Pulmonary artery endothelial cell (primary cell): ENCODE data around the gene ARIH2. TPM values are rescaled to one million over a fixed set of nuclear protein-coding genes. Genes with fewer than 3 reads are reported as not detected.

Experiments
- DNase-seq: peaks from one replicate; pipeline ENCODE4 v3.0.0-alpha.2; 2011; ENCODE audit warnings: low read depth, low spot score
- total RNA-seq: library from RNA; depleted of rRNA; stranded (reverse); fragments of >200 nt; gene quantifications from 2 replicates; pipeline ENCODE4 v1.2.3, GENCODE V29; 2014

The ARIH2 gene
- total RNA-seq, 1 donor from 2014 or later = 61.3 TPM

- no peak for DNase-seq
Measured at GRCh38 chr3:49018707-49019006, 100.0 kb downstream of the ARIH2 start.

DNA sequence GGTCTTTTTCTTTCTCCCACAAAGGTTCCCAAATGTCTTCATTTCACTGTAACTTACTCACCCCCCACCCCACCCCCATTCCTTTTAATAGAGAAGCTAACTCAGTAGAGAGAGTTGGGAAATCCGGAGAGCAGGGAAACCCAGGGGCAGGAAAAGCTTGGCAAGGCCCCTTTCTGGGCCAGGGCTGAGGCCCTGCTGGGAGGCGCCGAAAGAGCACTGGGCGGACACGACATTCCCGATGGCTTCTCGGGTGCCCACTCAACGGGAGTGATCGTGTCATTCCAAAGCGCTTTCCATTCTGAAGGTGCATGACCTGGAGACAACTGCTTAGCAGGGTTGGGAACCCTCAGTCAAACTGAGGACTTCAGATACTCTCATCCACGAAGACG is 101.3 kb downstream of the ARIH2 start:
- DNase-seq = no peak

GRCh38 chr3:49020330-49021212 is 101.9 kb downstream of the ARIH2 start:
- no peak for DNase-seq

GRCh38 chr3:49021213-49021812 is 102.7 kb downstream of the ARIH2 start:
- DNase-seq = peak; percentile 83

DNA sequence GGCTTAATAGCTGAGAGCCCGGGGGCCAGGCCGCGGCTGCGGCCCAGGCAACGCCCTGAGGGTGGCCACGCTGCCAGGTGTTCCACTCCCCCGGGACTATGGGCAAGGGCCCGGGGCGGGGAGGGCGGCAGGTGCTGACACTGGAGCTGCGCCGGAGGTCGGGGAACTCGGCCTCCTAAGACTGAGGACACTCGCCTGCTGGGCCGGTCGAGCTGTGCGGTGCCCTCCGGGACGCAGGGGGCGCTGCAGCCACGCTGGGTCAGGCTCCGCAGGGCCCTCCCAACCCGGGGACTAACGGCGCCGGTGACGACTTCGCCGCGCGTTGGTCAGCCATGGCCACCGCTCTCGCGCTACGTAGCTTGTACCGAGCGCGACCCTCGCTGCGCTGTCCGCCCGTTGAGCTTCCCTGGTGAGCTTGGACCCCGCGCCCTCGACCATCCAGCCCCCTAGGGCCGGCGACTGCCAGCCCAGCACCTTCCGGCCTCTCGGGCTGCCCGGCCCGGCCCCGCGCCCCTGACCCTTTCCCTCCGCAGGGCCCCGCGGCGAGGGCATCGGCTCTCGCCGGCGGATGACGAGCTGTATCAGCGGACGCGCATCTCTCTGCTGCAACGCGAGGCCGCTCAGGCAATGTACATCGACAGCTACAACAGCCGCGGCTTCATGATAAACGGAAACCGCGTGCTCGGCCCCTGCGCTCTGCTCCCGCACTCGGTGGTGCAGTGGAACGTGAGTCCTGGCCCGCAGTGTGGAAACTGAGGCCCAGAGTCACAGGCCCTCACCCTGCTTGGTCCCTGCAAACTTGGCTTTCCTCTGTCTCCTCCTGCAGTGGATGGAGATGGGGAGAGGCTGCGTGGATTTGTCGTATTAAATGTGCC is 103.4 kb downstream of the ARIH2 start, which contains the start of gene NDUFAF3:
Gene NDUFAF3, plus strand, starts transcription at position 309 of the 875 bp plus-strand sequence. Its CDS starts 24 bp downstream, at position 333.
- DNase-seq = peak; percentile 75

- no peak for DNase-seq
Measured at GRCh38 chr3:49022688-49023171, 104.1 kb downstream of the ARIH2 start.

DNA sequence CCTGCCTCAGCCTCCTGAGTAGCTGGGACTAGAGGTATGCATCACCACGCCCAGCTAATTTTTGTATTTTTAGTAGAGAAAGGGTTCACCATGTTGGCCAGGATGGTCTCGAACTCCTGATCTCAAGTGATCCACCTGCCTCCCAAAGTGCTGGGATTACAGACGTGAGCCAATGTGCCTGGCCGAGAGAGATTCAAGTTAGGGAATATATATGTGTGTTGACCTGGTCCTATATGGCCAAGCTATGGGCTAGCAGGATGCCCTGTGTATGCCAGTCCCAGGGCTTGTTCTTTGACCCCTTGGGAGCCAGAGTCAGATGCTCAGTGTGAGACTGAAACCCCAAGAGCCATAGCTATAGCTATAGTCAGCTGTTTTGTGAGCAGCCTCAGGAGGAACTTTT is 105.1 kb downstream of the ARIH2 start:
- no peak for DNase-seq

DNA sequence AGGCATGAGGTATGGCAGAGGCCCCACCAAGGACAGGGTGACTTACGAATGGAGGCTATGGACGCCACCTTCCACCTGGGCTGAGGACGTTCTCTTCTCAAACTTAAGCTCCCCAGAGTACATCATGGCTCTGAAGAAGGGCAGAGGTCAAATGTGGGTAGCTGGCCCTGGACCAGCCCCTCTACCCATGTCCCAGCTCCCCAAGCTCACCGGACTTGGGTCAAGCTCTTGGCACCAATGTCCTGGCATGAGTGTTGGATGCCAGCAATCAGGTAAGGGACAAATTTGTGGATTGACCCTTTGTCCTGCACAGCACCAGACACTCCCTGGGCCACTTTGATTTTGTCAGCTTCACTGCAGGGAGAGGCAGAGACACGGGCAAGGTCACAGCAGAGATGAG is 105.8 kb downstream of the ARIH2 start:
- no peak for DNase-seq

- DNase-seq = no peak
Measured at GRCh38 chr3:49025005-49025792, 106.6 kb downstream of the ARIH2 start.

- no peak for DNase-seq
Measured at GRCh38 chr3:49025793-49026520, 107.3 kb downstream of the ARIH2 start.

DNA sequence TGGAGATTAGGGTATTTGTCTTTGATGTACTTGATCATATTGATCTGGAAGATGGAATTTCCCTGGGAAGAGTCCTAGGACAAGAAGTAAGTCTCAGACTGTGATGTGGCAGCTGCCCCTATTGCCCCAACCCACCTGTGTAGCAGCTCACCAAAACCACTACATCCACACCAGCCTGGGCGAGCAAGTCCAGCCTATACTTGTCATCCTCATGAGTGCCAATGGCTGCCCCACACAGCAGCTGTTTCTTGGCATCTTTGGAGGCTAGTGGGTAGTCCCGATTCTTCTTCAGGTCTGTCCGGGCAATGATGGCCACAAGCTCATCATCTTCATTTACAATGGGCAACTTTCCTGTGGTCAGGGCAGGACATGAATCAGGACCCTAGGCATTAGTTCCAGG is 107.9 kb downstream of the ARIH2 start:
- no peak for DNase-seq

- no peak for DNase-seq
Measured at GRCh38 chr3:49027634-49028033, 109.0 kb downstream of the ARIH2 start.

DNA sequence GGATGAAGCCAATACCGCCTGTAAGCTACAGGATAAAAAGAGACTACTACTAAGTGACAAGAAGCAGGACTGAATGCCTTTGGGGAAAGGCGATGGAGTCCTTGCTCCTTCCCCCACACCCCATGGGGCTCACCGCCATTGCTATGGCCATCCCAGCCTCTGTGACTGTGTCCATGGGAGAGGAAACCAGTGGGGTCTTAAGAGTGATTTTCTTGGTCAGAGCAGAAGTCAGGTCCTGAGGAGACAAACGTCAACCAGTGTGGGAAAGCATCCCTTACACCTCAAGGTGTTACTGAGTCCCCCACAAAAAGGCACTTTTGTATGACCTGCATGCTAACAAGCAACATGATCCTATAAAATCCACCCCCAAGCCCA is 109.6 kb downstream of the ARIH2 start:
- no peak for DNase-seq

DNA sequence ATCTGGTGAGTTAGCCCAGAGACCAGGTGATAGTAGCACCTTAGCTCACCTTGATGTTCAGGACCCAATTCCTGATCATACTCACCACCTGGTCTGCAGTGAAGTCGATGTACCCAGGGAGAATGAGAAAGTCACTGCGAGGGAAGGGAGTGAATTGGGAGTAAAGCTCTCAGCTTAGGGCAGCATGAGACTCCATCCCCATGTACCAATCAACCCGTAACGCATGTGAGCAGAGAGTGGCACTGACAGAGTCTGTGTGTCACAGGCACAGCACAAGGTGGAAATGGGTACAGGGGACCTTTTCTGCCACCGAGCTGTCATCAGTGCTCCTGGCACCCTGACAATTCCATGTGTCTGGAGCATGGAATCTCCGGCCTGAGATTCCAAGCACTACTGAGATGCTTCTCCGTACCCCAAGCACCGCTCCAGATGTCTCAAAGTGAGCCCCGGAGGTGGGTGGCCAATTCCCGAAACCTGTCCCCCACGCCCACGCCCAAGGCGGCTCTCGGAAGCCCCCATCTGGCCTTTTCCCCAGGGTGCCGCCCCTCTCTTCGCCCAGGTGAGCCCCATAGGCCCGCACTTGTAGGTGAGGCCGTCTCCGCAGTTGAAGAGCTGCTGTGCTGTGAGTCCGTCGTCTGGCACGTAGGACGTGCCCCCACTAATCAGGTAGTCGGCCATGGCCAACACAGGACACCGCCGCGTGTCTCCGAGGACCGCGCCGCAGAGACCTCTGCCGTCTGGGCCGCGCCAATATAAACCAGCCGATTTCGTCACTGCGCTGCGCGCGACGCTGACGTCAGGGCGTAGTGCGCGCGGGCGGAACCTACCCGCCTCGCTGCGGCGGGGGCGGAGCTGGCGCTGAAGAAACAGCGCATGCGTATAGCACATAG is 110.3 kb downstream of the ARIH2 start, which contains the start of gene IMPDH2:
Gene IMPDH2, minus strand, starts transcription at position 726 of the 890 bp plus-strand sequence. Its CDS starts 48 bp downstream, at position 678.
- peak; percentile 64 for DNase-seq

GRCh38 chr3:49029563-49029884 is 110.9 kb downstream of the ARIH2 start:
- no peak for DNase-seq

DNA sequence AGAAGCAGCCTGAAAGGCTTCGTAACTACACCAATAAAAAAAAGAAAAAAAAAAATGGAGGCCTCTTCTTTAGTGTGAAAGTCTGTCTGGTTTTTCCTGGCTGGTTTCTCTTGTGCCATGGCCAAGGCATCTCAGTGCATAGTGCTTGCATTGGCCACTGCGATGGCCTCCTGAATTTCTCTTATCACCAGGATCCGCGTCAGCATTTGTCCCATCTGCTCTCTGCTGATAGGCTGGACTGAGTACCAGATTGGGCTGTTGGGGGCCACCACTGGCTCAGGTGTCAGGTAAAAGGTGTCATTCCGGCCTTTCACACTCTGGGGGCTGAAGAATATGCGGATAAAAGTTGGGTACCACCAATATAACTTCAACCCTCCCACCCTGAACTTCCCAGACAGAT is 111.7 kb downstream of the ARIH2 start:
- DNase-seq = no peak

- DNase-seq = no peak
Measured at GRCh38 chr3:49032646-49033304, 114.1 kb downstream of the ARIH2 start.

DNA sequence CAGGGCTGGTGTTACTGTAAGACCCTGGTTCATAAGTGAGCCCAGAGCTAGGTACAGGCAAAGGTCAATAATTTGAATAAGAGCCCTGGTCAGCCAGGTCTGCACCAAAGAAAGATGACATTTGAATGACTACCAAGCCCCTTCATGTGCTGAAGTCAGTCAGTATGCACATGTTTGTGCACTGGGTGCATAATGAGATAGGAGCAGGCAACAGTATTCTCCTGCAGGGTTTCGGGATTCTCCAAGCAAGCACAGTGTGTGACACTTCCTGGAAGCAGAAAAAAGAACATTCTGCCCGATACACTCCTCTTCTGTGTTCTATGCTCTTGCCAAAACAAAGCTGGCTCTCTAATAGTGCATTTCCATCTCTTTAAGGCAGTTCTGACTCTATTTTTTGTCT is 116.0 kb downstream of the ARIH2 start:
- DNase-seq = no peak

- no peak for DNase-seq
Measured at GRCh38 chr3:49035281-49035680, 116.6 kb downstream of the ARIH2 start.
